ENCODE data around the gene SHROOM1. TPM values are rescaled to one million over a fixed set of nuclear protein-coding genes. Genes with fewer than 3 reads are reported as not detected.
"Not testable (repeated sequence)": the region's sequence is repeated elsewhere in the genome, so short reads cannot be mapped to it uniquely, and the experiment has no call there.

Gene SHROOM1
- total RNA-seq, 4 donors from 2014 or later, result 2.7 to 10.7 (median 3.7) TPM

GRCh38 chr5:132859889-132860437 lies 29.5 kb upstream of the SHROOM1 start:
- no peaks in the 10 kb centered on the region for H3K36me3 ChIP-seq
- no peaks in the 10 kb centered on the region for H3K27me3 ChIP-seq
- no peaks in the 10 kb centered on the region for H3K4me1 ChIP-seq
- WGBS, 2 donors, result 71% methylated on average over 2 of the region's 2 CpGs
- no peaks in the 10 kb centered on the region for H3K9me3 ChIP-seq
- no peak overlapping the region for H3K4me3 ChIP-seq
- intact Hi-C loops (cut with DNase I), result no loop called here
- TF ChIP-seq CTCF (IDR thresholded peaks at IDR 0.05) (no peak), POLR2A (IDR thresholded peaks at IDR 0.05) (no peak)
- no peak for DNase-seq
- no peak overlapping the region for H3K27ac ChIP-seq

GRCh38 chr5:132856011-132856410 lies 25.6 kb upstream of the SHROOM1 start:
- no peak for DNase-seq
- 100% methylated on average over 1 to 2 of the region's 3 CpGs for WGBS, 2 donors
- TF ChIP-seq CTCF (IDR thresholded peaks at IDR 0.05) (no peak), POLR2A (IDR thresholded peaks at IDR 0.05) (no peak)
- Histone ChIP-seq H3K4me3 (no peak overlapping the region), H3K27ac (no peak overlapping the region), H3K4me1 (no peaks in the 10 kb centered on the region), H3K9me3 (no peaks in the 10 kb centered on the region), H3K27me3 (no peaks in the 10 kb centered on the region), H3K36me3 (no peaks in the 10 kb centered on the region)
- intact Hi-C loops (cut with DNase I), result no loop called here

- WGBS, 2 donors, result 89 to 96% methylated on average over 5 of the region's 5 CpGs
- H3K4me1 ChIP-seq; H3K27me3 ChIP-seq; H3K4me3 ChIP-seq; DNase-seq; H3K9me3 ChIP-seq; H3K36me3 ChIP-seq; H3K27ac ChIP-seq; intact Hi-C loops (cut with DNase I): not testable (repeated sequence)
These were observed 24.5 kb upstream of the SHROOM1 start for GRCh38 chr5:132854992-132855391.

- no peak for DNase-seq
- H3K27me3 ChIP-seq, result no peaks in the 10 kb centered on the region
- no peaks in the 10 kb centered on the region for H3K9me3 ChIP-seq
- intact Hi-C loops (cut with DNase I), result no loop called here
- H3K27ac ChIP-seq, result no peak overlapping the region
- no peak overlapping the region for H3K4me3 ChIP-seq
- TF ChIP-seq POLR2A (IDR thresholded peaks at IDR 0.05) (no peak), CTCF (IDR thresholded peaks at IDR 0.05) (no peak)
- 45 to 51% methylated on average over 3 of the region's 3 CpGs for WGBS, 2 donors
- H3K36me3 ChIP-seq, result no peaks in the 10 kb centered on the region
- no peaks in the 10 kb centered on the region for H3K4me1 ChIP-seq
These were observed 23.9 kb upstream of the SHROOM1 start for GRCh38 chr5:132854301-132854700.

- intact Hi-C loops (cut with DNase I), result no loop called here
- WGBS, 2 donors, result 3 to 17% methylated on average over 1 of the region's 1 CpG
- no peak overlapping the region for H3K27ac ChIP-seq
- no peaks in the 10 kb centered on the region for H3K36me3 ChIP-seq
- TF ChIP-seq POLR2A (IDR thresholded peaks at IDR 0.05) (no peak), CTCF (IDR thresholded peaks at IDR 0.05) (no peak)
- H3K4me3 ChIP-seq, result no peak overlapping the region
- no peak for DNase-seq
- no peaks in the 10 kb centered on the region for H3K9me3 ChIP-seq
- no peaks in the 10 kb centered on the region for H3K27me3 ChIP-seq
- no peaks in the 10 kb centered on the region for H3K4me1 ChIP-seq
These were observed 23.3 kb upstream of the SHROOM1 start for GRCh38 chr5:132853790-132854189.

GRCh38 chr5:132853323-132853722 lies 22.9 kb upstream of the SHROOM1 start:
- no peak for TF ChIP-seq POLR2A (IDR thresholded peaks at IDR 0.05)
- no peak for TF ChIP-seq CTCF (IDR thresholded peaks at IDR 0.05)
- Histone ChIP-seq H3K4me1 (no peaks in the 10 kb centered on the region), H3K27ac (no peak overlapping the region), H3K9me3 (no peaks in the 10 kb centered on the region), H3K4me3 (no peak overlapping the region), H3K36me3 (no peaks in the 10 kb centered on the region), H3K27me3 (no peaks in the 10 kb centered on the region)
- intact Hi-C loops (cut with DNase I), result no loop called here
- no peak for DNase-seq
- WGBS, 2 donors, result 85 to 86% methylated on average over 3 of the region's 3 CpGs

Data from esophagus squamous epithelium (tissue), 5 donors.